RCC 7860 (cell line): ENCODE results near the gene SFTPB.
"Not testable (repeated sequence)": the region's sequence is repeated elsewhere in the genome, so short reads cannot be mapped to it uniquely, and the experiment has no call there.

ENCODE experiments used
- DNase-seq: peaks from one replicate; pipeline ENCODE4 v3.0.0-alpha.2; 2015; ENCODE audit warnings: low spot score
- FAIRE-seq: peaks from 2 replicates; lab custom pipeline; 2012; peaks lifted over from hg19 to GRCh38; lab: Jason Lieb, UNC

Gene SFTPB

DNA sequence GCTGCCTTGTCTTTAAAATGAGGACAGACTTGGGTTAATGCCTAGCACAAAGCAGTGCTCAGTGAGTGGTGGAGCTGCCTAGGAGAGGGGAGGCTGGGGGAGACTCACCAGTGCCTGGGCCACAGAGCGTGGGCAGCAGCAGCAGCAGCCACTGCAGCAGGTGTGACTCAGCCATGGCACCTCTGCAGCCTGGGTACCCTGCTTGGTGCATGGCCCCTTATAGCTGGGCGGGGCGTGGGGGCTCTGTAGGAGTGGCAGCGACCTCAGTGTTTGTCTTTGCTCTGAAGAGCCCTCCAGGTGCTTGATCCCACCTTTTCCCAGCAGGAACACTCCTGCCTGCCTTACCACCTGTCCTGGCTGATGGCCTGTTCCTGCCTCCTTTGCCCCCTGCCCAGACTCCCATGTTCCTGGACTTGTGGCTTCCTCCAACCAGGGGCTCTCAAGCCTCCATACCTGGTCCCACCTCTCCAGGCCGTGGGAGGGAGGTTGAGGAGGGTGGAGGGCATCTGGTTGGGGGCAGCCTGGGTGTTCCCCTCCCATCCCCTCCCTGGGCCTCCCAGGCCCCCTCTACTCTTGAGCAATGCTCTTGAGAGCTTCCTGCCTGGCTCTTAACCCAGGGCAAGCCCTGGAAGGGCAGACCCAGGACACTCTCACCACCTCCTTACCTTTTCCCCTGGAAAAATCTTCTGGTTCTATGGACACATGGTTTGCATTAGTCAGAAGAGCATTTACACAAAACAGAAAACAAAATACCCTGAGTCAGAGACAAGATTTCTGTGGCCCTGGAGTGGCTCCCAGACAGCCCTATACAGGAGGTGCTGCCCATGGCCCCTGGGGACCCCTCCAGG is at the start of gene SFTPB:
Gene SFTPB, minus strand, starts transcription at position 191 of the 848 bp plus-strand sequence. Its CDS starts 16 bp downstream, at position 175.
- DNase-seq (no peak), FAIRE-seq (no peak)

DNA sequence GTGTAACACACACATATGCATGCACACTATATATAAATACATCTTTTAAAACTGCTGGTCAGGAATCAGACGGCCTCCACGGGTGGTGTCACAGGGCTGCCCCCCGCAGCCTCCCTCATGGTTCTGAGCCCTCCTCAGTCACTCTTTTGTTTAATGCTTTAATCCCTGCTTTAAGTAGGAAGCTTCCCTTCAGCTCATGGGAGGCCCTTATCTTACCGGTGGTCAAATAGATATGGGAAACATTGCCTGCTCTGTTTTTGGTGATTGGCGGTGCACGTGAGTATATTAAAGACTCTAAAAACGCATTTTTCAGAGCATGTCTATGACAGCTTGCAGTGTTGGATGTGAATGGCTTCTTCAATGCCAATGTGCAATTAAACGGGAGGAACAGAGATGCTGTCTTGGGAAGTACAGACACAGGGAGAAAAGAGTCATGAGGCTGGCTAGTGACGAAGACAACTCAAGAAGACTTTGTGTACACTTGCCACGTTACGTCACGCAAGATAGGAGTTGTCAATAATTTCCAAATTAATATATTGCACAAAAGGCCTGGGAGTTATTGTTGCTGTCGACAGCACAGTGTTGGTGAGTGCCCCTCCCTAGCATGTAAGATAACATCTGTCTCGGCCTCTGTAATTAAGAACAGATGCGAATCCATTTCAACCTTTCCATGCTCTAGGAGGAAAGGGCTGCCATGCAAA is 49.5 kb upstream of the SFTPB start:
- FAIRE-seq (no peak), DNase-seq (no peak)

DNA sequence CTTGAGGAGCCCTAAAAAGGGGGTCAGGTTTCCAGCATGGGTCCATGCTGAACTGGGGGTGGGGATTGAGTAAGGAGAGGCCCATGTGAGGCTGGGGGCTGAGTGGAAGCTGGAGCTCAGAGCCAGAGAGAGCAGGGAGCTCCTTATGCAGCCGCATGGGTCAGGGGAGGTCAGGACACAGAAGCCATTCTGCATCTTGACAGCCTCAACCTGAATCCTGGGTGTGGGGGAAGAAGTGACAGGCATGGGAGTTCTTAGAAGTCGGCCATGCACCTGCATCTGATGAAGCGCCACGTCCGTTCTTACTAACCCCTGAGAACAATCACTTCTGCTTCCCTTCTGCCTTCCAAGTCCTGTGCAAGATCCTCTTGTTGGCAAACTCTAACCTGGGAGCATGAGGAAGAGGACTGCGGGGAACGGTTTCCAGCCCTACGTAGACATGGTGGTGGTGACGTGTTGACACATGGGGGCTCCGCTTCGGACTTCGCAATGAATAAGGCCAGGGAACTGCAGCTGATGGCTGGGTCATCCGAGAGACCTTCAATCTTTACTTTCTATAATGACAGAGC is 48.4 kb upstream of the SFTPB start:
- no peak for FAIRE-seq
- DNase-seq: no peak

DNA sequence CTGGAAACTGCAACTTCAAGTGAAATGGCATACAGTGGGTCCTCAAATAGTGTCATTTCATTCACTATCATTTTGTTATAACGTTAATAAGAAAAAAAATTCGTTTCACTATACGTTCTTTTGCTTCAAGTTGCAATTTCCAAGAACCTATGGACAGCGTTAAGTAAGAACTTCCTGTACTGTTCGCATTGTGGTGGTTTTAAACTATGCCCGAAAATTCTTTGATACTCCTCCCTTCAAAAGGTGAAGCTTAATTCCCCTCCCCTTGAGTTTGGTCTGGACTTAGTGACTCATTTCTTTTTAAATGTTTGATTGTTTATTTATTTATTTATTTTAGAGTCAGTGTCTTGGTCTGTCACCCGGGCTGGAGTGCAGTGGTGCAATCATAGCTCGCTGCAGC is 46.8 kb upstream of the SFTPB start:
- DNase-seq (no peak), FAIRE-seq (no peak)

DNA sequence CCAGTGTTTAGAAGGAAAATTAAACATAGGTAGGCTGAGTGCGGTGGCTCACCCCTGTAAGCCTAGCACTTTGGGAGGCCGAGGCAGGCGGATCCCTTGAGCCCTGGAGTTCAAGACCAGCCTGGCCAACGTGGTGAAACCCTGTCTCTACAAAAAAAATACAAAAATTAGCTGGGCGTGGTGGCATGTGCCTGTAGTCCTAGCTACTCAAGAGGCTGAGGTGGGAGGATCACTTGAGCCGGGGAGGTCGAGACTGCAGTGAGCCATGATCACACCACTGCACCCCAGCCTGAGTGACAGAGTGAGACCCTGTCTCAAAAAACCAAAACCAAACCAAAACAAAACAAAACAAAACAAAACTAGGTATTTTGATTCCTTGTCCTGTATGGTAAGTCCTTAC is 46.4 kb upstream of the SFTPB start:
- not testable (repeated sequence) for DNase-seq, FAIRE-seq

DNA sequence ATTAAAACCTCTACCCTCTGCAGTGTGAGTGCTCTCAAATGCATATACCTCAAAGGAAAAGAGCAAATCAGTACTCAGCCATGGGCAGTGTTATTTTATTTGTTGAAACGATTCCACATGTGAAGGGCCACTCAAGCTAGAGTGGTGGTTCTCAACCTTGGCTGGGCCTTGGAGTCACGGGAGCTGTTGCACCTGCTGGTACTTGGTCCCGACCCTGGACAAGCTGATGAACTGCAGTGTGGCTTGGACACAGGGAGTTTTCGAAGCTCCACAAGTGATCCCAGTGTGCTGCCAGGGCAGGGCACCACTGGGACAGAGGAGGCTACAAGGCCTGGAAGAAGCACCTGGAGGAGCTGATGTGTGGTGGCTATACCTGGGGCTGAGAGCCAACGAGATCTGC is 45.8 kb upstream of the SFTPB start:
- DNase-seq (no peak), FAIRE-seq (no peak)

DNA sequence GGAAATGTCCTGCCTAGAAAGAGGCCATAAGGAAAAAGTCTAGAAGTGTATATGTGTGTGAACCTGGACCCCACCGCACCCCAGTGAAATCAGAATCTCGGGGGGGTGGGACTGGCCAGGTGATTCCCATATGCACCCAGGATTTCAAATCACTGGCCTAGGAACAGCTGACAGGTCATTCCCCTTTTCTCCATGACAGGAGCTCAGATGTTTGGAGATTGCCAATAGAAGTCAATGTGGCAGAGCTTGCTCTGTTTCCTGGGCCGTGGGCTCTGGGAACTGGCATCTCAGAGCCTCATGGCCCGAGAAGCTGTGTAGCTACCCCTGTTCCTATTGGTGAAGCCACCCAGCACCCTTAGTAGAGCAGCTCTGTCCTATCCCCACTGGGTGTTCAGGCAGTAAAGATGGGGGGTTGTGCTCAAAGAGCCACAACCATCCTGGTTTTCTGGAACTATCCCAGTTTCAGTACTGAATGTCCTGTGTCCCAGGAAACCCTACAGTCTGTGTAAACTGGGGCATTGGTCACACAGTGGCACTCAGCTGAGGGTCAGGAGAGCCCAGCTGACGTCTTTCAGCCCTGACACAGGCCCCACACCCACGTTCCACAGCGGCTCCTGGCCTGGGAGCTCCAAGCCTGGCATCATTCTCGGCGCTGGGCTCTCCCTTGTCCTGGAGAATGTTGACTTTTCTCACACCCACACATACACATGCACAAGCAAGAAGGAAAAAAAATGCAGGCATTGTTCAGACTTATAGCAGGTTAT is 45.0 kb upstream of the SFTPB start:
- DNase-seq (no peak), FAIRE-seq (no peak)

DNA sequence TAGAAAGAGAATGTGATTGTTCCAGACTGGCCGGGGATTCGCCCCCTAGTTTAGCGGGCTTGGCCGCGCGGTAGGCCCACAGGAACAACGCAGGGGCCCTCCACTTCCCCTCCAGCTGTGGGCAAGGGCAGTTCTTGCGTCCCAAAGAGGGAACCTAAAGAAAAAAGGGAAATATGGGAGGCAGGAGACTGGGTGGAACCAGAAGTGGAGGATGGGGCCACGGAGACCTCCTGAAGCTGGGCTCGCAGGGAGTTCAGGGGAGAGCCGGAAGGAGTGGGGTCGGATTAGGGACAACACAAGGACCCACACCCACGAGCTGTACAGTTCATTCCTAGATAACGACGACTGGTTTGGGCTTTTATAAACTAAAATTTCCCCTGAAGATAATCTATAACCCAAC is 44.3 kb upstream of the SFTPB start:
- DNase-seq (no peak), FAIRE-seq (no peak)

DNA sequence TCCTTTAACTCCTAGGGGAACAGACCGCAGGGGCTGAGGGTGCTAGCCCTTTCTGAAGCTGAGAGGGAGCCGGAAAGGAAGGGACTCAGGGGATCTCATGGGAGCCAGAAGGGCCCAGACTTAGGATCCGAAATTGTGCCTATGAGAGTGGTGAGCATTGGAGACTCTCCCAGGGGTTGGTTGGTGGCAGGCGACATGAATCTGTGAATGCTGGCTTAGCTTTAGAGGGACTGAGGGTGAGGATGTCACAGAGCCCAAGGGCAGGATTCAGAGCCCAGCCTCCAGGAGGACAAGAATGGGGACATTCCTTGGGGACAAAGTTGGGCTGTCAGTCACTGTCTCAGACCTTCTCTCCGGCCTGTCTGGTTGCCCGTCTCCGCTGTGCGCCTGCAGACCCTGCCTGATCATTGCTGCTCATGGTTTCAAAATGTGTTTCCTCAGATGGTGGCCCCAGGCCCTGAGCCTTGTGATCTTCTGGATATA is 43.6 kb upstream of the SFTPB start:
- no peak for DNase-seq
- no peak for FAIRE-seq

DNA sequence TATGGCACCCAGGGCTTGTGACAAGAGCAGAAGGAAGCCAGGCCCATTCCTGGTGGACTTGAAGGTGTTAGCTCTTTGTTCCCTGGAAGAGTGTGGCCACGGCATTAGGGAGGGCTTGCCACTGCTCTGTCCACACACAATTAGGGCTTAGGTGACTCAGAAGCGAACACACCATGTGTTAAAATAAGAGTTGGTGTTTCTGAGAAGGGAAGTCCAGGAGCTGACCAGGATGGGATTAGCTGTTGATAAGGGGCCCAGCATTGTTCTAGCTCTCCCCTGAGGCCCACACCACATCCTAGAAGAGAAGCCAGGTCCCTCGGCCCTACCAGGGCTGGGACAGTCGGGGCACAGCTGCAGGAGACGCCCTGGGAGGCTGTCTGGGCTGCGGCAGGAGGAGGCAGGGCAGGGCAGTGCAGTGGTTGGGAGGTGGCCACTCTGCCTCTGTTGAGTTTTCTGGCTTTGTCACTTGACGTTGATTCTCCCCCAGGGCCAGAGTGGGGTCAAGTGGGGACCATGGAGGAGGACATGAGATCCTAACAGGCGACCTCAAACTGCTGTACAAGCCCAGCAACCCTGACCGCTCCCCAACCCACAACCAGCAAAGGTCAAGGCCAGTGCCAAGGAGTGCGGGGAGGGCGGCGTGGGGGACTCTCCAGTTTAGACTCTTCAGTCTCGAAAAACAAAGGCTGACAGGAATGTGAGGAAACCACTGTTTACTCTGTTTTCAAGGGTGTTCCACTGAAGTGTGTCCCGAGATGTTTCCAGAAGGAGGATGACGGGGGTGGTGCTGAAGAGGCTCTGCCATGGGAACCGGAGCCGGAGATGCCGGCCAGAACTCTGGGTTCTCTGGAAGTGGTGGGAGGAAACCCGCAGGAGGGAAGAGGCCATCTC is 42.9 kb upstream of the SFTPB start:
- FAIRE-seq (no peak), DNase-seq (no peak)

DNA sequence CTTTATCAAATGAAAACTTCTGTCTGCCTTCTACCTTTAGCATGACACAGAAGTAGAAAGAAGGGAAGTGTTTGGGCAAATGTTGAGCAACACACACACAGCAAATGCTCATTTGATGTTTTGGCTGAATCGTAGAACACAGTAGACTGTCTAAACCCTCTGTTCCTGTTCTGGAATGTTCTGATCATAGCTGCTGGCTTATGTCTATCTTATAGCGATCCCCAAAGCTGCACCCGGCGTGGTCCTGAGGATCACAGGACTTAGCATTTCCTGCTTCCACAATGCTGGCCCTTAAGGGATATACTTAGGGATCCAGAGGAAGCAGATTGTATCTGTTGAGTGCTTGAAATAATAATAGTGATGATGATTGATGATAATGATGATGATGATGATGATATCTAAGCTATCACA is 41.4 kb upstream of the SFTPB start:
- DNase-seq (no peak), FAIRE-seq (no peak)

DNA sequence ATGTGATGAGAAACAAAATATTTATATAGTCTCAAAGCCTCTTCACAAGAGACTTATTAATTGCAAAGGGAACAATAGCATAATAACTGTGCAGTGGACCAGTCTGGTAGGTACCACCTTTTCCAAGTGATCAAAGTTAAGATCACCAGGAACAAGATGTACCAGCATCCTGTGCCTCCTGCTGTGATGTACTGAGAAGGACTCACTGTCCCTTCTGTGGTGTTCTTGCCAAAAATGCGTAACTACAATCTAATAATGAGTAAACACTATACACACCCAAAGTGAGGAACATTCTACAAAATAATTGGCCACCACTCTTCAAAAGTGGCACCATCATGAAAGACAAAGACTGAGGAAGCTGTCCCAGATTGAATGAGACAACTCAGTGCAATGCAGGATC is 40.6 kb upstream of the SFTPB start:
- DNase-seq: no peak
- no peak for FAIRE-seq

DNA sequence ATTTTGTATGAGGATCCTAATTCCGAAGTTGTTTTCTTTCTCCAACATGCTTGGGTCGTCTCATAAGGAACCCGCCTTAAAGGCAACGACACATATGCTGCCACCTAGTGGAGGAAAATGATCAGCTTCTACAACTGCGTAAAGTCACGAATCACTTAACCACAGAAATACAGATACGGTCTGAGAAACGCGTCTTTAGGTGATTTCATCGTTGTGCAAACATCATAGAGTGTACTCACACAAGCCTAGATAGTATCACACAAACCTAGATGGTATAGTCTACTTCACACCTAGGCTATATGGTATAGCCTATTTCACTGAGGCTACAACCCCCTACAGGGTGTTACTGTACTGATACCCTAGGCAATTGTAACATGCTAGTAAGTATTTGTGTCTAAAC is 39.3 kb upstream of the SFTPB start:
- DNase-seq (peak; percentile 85), FAIRE-seq (peak; percentile 85)

DNA sequence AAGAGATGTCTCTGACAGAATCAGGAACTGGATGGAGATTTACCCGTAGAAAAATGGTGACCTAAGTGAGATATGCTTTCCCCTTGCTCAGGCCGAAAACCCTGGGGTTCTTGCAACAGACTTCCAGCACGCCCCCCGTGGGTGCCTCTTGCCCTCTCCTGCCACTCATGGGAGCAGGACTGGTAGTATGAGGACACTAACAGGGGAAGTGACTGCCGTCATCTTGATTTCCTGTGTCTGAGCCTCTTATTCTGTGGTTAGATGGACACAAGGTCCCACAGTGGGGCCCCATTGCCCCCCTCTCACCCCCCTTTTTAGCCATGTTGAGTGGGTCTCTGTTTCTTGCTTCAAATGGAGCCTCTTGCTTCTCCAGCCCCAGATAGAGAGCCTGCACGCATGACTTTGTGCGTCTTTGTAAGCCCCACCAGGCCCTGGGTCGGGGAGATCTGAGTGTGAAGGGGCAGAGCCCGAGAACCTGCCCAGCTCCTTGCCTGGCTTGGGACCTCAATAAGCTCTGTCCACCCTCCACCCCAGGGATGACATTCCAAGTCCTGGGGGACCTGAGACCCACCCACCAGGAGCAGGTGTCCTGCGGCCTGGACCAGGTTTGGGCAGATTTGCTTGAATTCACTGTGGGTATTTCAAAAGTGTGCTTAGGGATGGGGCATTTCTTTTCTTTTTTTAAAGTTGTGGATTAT is 38.7 kb upstream of the SFTPB start:
- DNase-seq: no peak
- no peak for FAIRE-seq

DNA sequence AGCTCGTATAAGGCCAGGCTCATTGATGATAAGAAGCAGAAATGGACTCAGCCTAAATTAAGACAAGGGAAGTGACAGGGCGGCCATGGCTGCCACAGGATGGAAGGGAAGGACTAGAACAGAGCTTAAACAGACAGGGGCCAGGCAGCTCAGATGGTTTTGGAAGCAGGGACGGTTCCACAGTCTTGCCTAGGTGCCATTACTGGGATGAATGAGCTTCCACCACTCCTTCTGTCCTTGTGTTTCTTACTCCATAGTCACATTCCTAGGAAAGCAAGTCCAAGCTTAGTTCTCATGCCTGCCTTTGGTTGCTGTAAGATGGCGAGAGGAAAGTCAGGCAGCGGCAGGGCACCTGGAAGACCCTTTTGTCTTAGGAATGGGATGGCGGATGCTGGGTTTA is 38.1 kb upstream of the SFTPB start:
- FAIRE-seq (no peak), DNase-seq (no peak)

DNA sequence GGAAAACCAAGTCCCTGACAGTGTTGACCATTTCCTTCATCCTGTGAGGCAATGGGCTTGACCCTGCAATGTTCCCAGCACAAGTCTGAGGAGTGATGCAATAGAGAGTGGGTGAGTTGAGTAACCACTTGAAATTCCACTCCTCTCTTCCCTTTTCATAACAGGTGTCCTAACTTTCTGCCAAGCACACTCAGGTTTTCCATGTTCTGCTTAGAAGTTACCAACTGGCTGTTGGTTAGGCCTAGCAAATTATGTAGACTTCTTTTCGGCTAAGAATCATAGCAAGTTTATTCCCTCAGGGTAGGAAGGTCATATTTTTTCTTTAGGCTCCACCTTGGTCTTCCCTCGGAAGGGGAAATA is 37.7 kb upstream of the SFTPB start:
- no peak for FAIRE-seq
- DNase-seq: peak; percentile 25

DNA sequence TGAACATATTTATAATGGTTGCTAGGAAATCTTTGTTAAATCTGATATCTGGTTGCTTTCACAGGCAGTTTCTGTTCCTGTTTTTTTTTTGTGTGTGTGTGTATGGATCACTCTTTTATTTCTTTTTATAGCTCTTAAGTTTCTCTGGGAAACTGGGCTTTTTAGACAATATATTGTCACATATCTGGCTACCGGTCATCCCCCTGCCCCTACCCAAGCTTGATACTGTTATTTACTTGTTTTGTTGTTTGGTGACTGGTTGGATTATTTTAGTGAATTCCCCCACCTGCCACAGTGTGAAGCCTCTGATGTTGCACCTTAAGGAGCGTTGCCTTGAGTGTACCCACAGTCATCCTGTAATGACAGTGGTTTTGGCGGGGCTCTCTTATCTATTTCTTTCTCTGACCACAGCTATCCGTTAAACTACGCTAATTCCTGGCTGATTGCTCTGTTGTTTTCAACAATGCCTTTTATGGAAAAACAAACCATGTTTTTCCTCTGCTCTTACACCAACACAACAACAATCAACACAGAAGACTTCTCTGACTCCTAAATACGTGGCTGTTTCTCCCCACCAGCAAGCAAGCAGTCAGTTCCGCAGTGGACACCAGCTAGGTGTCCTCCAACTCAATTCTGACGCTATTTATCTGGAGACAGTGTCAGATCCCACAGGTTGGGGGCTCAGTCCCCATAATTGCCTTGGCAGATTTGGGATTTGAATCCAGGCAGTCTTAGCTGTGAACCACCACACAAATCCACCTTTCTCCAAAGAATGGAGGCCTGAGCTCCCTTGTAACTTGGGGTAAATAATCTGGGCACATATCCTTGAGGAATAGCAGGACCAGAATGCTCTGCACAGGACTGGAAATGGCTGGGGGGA is 37.0 kb upstream of the SFTPB start:
- DNase-seq (no peak), FAIRE-seq (no peak)

DNA sequence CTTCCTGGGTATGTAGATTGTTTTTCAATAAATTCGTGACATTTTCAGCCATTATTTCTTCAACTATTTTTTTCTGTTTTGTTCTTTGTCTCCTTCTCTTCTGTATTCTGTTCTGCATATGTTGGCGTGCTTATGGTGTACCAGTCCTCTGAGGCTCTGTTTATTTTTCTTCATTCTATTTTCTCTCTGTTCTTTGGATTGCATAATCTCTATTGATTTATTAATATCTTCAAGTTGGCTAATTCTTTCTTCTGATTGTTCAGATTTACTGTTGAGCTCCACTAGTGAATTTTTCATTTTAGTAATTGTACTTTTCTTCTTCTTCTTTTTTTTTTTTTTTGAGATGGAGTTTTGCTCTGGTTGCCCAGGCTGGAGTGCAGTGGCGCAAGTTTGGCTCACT is 36.0 kb upstream of the SFTPB start:
- DNase-seq (no peak), FAIRE-seq (no peak)

DNA sequence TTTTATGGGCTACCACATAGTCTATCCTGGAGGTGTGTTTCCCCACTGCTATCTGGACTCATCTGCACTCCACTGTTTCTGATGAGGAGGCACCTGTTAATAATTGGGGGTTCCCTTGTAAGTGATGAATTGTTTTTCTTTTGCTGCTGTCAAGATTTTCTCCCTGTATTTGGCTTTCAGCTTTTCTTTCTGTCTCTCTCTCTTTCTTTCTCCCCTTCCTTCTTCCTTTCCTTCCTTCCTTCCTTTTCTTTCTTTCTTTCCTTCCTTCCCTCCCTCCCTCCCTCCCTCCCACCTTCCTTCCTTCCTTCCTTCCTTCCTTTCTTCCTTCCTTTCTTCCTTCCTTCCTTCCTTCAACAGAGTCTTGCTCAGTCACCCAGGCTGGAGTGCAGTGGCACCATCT is 35.3 kb upstream of the SFTPB start:
- FAIRE-seq (no peak), DNase-seq (no peak)
